B cell (primary cell): ENCODE data around the gene FARP1.

ENCODE experiments used
- CTCF ChIP-seq: fragments of 200-600 bp; IDR thresholded peaks from one replicate; pipeline ENCODE4 v1.8.0; 2022; ENCODE audit warnings: antibody characterized with exemption, mild to moderate bottlenecking
- EZH2 ChIP-seq: IDR thresholded peaks from 2 replicates; pipeline ENCODE4 v1.6.1; 2012; ENCODE audit warnings: borderline replicate concordance, low read depth, mild to moderate bottlenecking, moderate library complexity, low read length; ENCODE audit not compliant: insufficient read depth, poor library complexity, severe bottlenecking

- no peak for TF ChIP-seq CTCF
- no peak for TF ChIP-seq EZH2
Measured at GRCh38 chr13:98309569-98310335, 166.9 kb downstream of the FARP1 start.
